K562 (cell line): ENCODE results near the gene STX17. TPM values are rescaled to one million over a fixed set of nuclear protein-coding genes. Genes with fewer than 3 reads are reported as not detected.
A peak's percentile ranks its signal among the peaks of the same experiment; 100 is the strongest.

ENCODE experiments used
- ATAC-seq: fragments of 200-7000 bp; cut with Tn5 transposase; 3 replicates; pipeline ENCODE4 v1.9.1; 2020; ENCODE audit warnings: moderate library complexity
- BruUV-seq: library from RNA; stranded (reverse); fragments of 400-500 nt; replicated peaks from 2 replicates; lab custom pipeline; 2021; lab: Mats Ljungman, UMichigan
- CTCF ChIA-PET: fragments of 300-600 bp; formaldehyde crosslinking; extraction: SDS; loops from one replicate; lab custom pipeline; 2021; ENCODE audit warnings: low intra/inter-chr PET ratio; lab: Yijun Ruan, JAX
- POLR2A ChIA-PET: fragments of 300-600, 350-650 bp; sonication (Branson Sonifier 250); formaldehyde crosslinking; extraction: SDS; loops from one replicate; lab custom pipeline; 2021; ENCODE audit warnings: antibody characterized with exemption, inconsistent platforms; lab: Yijun Ruan, JAX
- DNase-seq, 4 experiments: peaks; one replicate each; pipeline versions ENCODE4 v3.0.0 to v3.0.0-alpha.2; 2011 to 2018; ENCODE audit warnings: low spot score in 3 of 4, mixed read lengths in 3 of 4; ENCODE audit errors: extremely low read depth in 1 of 4
- FAIRE-seq: peaks from 2 replicates; lab custom pipeline; 2011; peaks lifted over from hg19 to GRCh38; lab: Jason Lieb, UNC
- H2AFZ ChIP-seq: 2 replicates; pipeline ENCODE4 v1.6.0; 2011; ENCODE audit warnings: low read depth, low read length, control low read depth, inconsistent platforms
- H3K27ac ChIP-seq: fragments of 200-600 bp; 3 replicates; pipeline ENCODE4 v1.8.0; 2011; ENCODE audit warnings: low read depth, mild to moderate bottlenecking, control low read depth, inconsistent platforms, low read length, moderate library complexity, mixed read lengths; ENCODE audit errors: extremely low read depth
- H3K27me3 ChIP-seq, 2 experiments: fragments of 300-600 bp in 1 of 2; 2 replicates in 1 of 2; 3 replicates in 1 of 2; pipeline versions ENCODE4 v1.6.0 to v1.8.0; 2011; ENCODE audit warnings: inconsistent platforms in 2 of 2, low read length in 2 of 2, mild to moderate bottlenecking in 1 of 2, mixed read lengths in 1 of 2, moderate library complexity in 1 of 2; ENCODE audit not compliant: control insufficient read depth in 2 of 2, insufficient read depth in 2 of 2
- H3K36me3 ChIP-seq: fragments of 300-600 bp; 3 replicates; pipeline ENCODE4 v1.8.0; 2011; ENCODE audit warnings: mild to moderate bottlenecking, low read length, inconsistent platforms; ENCODE audit not compliant: control insufficient read depth, insufficient read depth
- H3K4me1 ChIP-seq, 2 experiments: fragments of 200-600 bp in 1 of 2; replicated peaks in 1 of 2; 2 replicates in 1 of 2; 3 replicates in 1 of 2; pipeline versions ENCODE4 v1.5.1 to v1.8.0; 2011; ENCODE audit warnings: inconsistent platforms in 2 of 2, low read length in 2 of 2, mild to moderate bottlenecking in 1 of 2, mixed read lengths in 1 of 2, moderate library complexity in 1 of 2; ENCODE audit not compliant: control insufficient read depth in 2 of 2, insufficient read depth in 2 of 2
- H3K4me2 ChIP-seq: 2 replicates; pipeline ENCODE4 v1.6.1; 2011; ENCODE audit warnings: low read length, control low read depth, inconsistent platforms, mixed read lengths; ENCODE audit not compliant: insufficient read depth
- H3K4me3 ChIP-seq: fragments of 200-600 bp; sonication (generic), shearing (Covaris generic); 2 replicates; pipeline ENCODE4 v1.5.1; 2016; ENCODE audit warnings: control low read depth, inconsistent platforms
- H3K79me2 ChIP-seq: fragments of 200-600 bp; 3 replicates; pipeline ENCODE4 v1.8.0; 2011; ENCODE audit warnings: low read length, inconsistent platforms; ENCODE audit not compliant: control insufficient read depth, insufficient read depth
- H3K9ac ChIP-seq, 2 experiments: 2 replicates each; pipeline versions ENCODE4 v1.6.0 to v1.6.1; 2011; ENCODE audit warnings: low read depth in 2 of 2, low read length in 2 of 2, control low read depth in 1 of 2, inconsistent platforms in 1 of 2, mild to moderate bottlenecking in 1 of 2, mixed read lengths in 1 of 2; ENCODE audit not compliant: insufficient read depth in 1 of 2
- H3K9me1 ChIP-seq: one replicate; pipeline ENCODE4 v1.6.0; 2011; ENCODE audit warnings: inconsistent platforms, mild to moderate bottlenecking, low read length, moderate library complexity; ENCODE audit not compliant: control insufficient read depth, insufficient read depth
- H3K9me3 ChIP-seq: replicated peaks from 2 replicates; pipeline ENCODE4 v1.5.1; 2011; ENCODE audit warnings: low read depth, low read length, inconsistent platforms; ENCODE audit not compliant: control insufficient read depth, insufficient read depth
- H4K20me1 ChIP-seq: replicated peaks from 2 replicates; pipeline ENCODE4 v1.6.1; 2011; ENCODE audit warnings: low read length, inconsistent platforms, mixed read lengths; ENCODE audit not compliant: control insufficient read depth, insufficient read depth
- CBFA2T3 ChIP-seq: fragments of 450-650 bp; IDR thresholded peaks from 2 replicates; pipeline ENCODE4 v1.6.1; 2017
- FOXK1 ChIP-seq: sonication (generic); formaldehyde crosslinking; IDR thresholded peaks from 2 replicates; pipeline ENCODE4 v1.8.0; 2022; ENCODE audit warnings: missing genetic modification reagents, mild to moderate bottlenecking, borderline replicate concordance
- HDAC3 ChIP-seq: fragments of 450-650 bp; IDR thresholded peaks from 2 replicates; pipeline ENCODE4 v1.6.1; 2018; ENCODE audit warnings: borderline replicate concordance, mild to moderate bottlenecking, moderate library complexity; ENCODE audit not compliant: partially characterized antibody
- MECOM ChIP-seq: fragments of 250-450 bp; sonication (Bioruptor Pico); IDR thresholded peaks from 2 replicates; pipeline ENCODE4 v1.8.0; 2022; ENCODE audit warnings: inconsistent platforms
- NFE2L1 ChIP-seq: fragments of 450-650 bp; IDR thresholded peaks from 2 replicates; pipeline ENCODE4 v1.6.1; 2016; ENCODE audit warnings: missing genetic modification characterization, low read depth, mild to moderate bottlenecking, missing compliant biosample characterization, moderate library complexity, borderline replicate concordance
- SMAD2 ChIP-seq: fragments of 150-350 bp; IDR thresholded peaks from 2 replicates; pipeline ENCODE4 v1.6.1; 2014; ENCODE audit warnings: low read depth, mild to moderate bottlenecking, low read length
- SMARCB1 ChIP-seq: IDR thresholded peaks from 2 replicates; pipeline ENCODE4 v1.6.1; 2011; ENCODE audit warnings: improper control_type of control experiment, low read depth; ENCODE audit not compliant: insufficient read length
- ZNF695 ChIP-seq: fragments of 450-650 bp; formaldehyde crosslinking; IDR thresholded peaks from 2 replicates; pipeline ENCODE4 v1.4.0; 2020; ENCODE audit warnings: mild to moderate bottlenecking, moderate library complexity
- WGBS: fragments of 100-300 bp; shearing (Covaris generic); methylation state at CpG from one replicate; pipeline ENCODE4 v1.1.6; 2016; ENCODE audit warnings: low coverage, mixed read lengths; ENCODE audit not compliant: insufficient coverage; ENCODE audit errors: missing lambda C conversion rate; 5-methylcytosine and 5-hydroxymethylcytosine counted together
- in situ Hi-C: fragments of 300-500 bp; cut with MboI; formaldehyde crosslinking; loops from 4 replicates; pipeline ENCODE4 v1.15.0; 2018; ENCODE audit warnings: inconsistent platforms, mixed read lengths
- intact Hi-C: fragments of 100-400 bp; cut with micrococcal nuclease; formaldehyde crosslinking; loops from 2 replicates; pipeline ENCODE4 v1.14.2; 2022
- polyA plus RNA-seq, 8 experiments: library from polyadenylated mRNA; depleted of rRNA in 4 of 8; stranded (reverse) in 5 of 8; unstranded in 3 of 8; fragments of >200 nt; fragmentation: Nextera tagmentation in 2 of 8; fragmentation: Illumina TruSeq in 1 of 8; extraction: Ambion mirVana in 2 of 8; extraction: Trizol in 1 of 8; gene quantifications; 2 replicates each; pipeline versions ENCODE4 v1.2.1 to v1.2.3, GENCODE V29; 2011 to 2014; ENCODE audit warnings: inconsistent platforms in 1 of 8, missing spikeins in 1 of 8
- total RNA-seq, 7 experiments: library from RNA; depleted of rRNA in 6 of 7; stranded (reverse); fragments of >200 nt in 6 of 7; fragmentation: Illumina TruSeq in 2 of 7; extraction: Trizol in 2 of 7; gene quantifications; 2 replicates each; pipeline versions ENCODE4 v1.2.1 to v1.2.3, GENCODE V29; 2011 to 2021; ENCODE audit warnings: low replicate concordance in 1 of 7
- TF ChIP-seq, protein P1 (sequence below): fragments of 450-650 bp; IDR thresholded peaks from 2 replicates; pipeline ENCODE4 v1.6.1; 2016
- TF ChIP-seq, protein P2 (sequence below), 2 experiments: fragments of 150-350 bp in 1 of 2; IDR thresholded peaks; 2 replicates each; pipeline ENCODE4 v1.6.1; 2012 to 2016; ENCODE audit warnings: low read depth in 2 of 2, low read length in 2 of 2, mild to moderate bottlenecking in 1 of 2, moderate library complexity in 1 of 2
- TF ChIP-seq, protein P3 (sequence below), 2 experiments: IDR thresholded peaks in 1 of 2; conservative IDR thresholded peaks in 1 of 2; 2 replicates each; pipeline ENCODE4 v1.6.1; 2016; ENCODE audit warnings: low read depth in 2 of 2, mild to moderate bottlenecking in 1 of 2, missing compliant biosample characterization in 1 of 2, missing genetic modification characterization in 1 of 2, moderate library complexity in 1 of 2

The STX17 gene
- total and polyA plus RNA-seq, 9 of the 15 experiments (the other 6 are each of a cell fraction or from before 2014, with no cell fraction given): 14.4 to 25.1 (median 19.0) TPM

DNA sequence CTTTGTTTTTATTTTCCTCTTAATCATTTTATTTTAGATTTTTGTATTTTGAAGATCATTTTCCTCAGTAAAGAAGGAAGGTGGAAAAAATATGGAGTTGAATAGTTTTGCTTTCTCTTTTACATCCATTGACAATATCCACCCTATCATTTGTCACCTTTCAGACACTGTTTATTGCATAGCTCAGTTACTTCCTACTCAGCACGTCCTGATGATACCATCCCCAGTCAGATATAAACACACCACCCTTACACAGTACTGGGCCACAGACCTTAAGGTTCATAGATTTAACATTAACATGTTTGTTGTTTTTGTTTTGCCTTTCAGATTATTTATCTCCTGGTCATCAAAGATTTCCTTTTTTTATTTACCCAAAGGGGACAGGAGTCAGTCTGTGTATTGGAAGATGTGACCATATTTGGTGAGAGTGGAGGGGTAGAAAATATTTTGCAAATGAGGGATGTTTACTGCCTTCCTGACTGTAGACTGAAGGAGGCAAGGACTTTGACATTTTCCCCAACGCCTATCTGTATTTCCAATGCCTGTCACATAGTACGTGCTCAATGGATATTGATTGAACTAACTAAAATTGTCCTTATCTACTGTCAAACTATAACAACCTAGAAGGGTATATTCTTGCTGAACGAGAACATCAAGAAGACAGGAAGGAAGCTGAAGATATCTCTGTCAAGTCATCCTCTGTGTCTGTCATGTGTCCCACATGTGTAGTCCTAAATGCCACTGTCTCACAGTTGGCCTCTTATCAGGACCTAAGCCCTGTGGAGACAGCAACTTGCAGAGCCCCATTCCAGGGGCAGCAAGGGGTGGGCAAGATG, 15.6 kb downstream of the STX17 start:
- no peaks in the 10 kb centered on the region for H3K9me3 ChIP-seq
- H4K20me1 ChIP-seq: no peaks in the 10 kb centered on the region
- WGBS: 51% methylated on average over 4 of the region's 4 CpGs
- FAIRE-seq (peak; percentile 54), ATAC-seq (peak; percentile 53; the same call in 2 of the 3 replicates), DNase-seq (peak in 2 of 4 experiments; percentile 10 to 30)
- no peaks in the 10 kb centered on the region for H3K27me3 ChIP-seq
- peaks cover 38% of the 10 kb centered on the region for H3K36me3 ChIP-seq
- H3K79me2 ChIP-seq: no peaks in the 10 kb centered on the region
- H3K4me1 ChIP-seq: peaks cover 0 to 9% of the 10 kb centered on the region in 2 experiments; a peak in 2 of 5 replicates
- H3K9me1 ChIP-seq: no peaks in the 10 kb centered on the region
- ChIA-PET CTCF (no interaction called here), POLR2A (no interaction called here)
- no peak overlapping the region for H3K4me2 ChIP-seq
- no peak overlapping the region for H3K4me3 ChIP-seq
- no peak overlapping the region for H3K9ac ChIP-seq
- H2AFZ ChIP-seq: no peak overlapping the region
- H3K27ac ChIP-seq: no peak overlapping the region
- in situ Hi-C loops: no loop called here
- intact Hi-C loops: no loop called here
- BruUV-seq: no TSS peak
- TF ChIP-seq HDAC3 (no peak), SMAD2 (no peak), CBFA2T3 (peak; percentile 27; the same call in 1 of the 2 replicates), ZNF695 (no peak), MECOM (CRISPR knock-in tag) (peak; percentile 85), SMARCB1 (no peak), NFE2L1 (no peak), FOXK1 (CRISPR knock-in tag) (no peak)
- TF ChIP-seq, protein P1, sequence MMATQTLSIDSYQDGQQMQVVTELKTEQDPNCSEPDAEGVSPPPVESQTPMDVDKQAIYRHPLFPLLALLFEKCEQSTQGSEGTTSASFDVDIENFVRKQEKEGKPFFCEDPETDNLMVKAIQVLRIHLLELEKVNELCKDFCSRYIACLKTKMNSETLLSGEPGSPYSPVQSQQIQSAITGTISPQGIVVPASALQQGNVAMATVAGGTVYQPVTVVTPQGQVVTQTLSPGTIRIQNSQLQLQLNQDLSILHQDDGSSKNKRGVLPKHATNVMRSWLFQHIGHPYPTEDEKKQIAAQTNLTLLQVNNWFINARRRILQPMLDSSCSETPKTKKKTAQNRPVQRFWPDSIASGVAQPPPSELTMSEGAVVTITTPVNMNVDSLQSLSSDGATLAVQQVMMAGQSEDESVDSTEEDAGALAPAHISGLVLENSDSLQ: peak; percentile 36; the same call in 1 of the 2 replicates
- TF ChIP-seq, protein P2, sequence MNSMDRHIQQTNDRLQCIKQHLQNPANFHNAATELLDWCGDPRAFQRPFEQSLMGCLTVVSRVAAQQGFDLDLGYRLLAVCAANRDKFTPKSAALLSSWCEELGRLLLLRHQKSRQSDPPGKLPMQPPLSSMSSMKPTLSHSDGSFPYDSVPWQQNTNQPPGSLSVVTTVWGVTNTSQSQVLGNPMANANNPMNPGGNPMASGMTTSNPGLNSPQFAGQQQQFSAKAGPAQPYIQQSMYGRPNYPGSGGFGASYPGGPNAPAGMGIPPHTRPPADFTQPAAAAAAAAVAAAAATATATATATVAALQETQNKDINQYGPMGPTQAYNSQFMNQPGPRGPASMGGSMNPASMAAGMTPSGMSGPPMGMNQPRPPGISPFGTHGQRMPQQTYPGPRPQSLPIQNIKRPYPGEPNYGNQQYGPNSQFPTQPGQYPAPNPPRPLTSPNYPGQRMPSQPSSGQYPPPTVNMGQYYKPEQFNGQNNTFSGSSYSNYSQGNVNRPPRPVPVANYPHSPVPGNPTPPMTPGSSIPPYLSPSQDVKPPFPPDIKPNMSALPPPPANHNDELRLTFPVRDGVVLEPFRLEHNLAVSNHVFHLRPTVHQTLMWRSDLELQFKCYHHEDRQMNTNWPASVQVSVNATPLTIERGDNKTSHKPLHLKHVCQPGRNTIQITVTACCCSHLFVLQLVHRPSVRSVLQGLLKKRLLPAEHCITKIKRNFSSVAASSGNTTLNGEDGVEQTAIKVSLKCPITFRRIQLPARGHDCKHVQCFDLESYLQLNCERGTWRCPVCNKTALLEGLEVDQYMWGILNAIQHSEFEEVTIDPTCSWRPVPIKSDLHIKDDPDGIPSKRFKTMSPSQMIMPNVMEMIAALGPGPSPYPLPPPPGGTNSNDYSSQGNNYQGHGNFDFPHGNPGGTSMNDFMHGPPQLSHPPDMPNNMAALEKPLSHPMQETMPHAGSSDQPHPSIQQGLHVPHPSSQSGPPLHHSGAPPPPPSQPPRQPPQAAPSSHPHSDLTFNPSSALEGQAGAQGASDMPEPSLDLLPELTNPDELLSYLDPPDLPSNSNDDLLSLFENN (IDR thresholded peaks at IDR 0.05; ENCODE audit: low read depth in 2 of 2, low read length in 2 of 2): no peak
- TF ChIP-seq, protein P3, sequence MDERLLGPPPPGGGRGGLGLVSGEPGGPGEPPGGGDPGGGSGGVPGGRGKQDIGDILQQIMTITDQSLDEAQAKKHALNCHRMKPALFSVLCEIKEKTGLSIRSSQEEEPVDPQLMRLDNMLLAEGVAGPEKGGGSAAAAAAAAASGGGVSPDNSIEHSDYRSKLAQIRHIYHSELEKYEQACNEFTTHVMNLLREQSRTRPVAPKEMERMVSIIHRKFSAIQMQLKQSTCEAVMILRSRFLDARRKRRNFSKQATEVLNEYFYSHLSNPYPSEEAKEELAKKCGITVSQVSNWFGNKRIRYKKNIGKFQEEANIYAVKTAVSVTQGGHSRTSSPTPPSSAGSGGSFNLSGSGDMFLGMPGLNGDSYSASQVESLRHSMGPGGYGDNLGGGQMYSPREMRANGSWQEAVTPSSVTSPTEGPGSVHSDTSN (CRISPR knock-in tag; IDR thresholded peaks at IDR 0.05; ENCODE audit: low read depth): no peak
- TF ChIP-seq, protein P3 (tag; conservative IDR thresholded peaks at IDR 0.05; ENCODE audit: low read depth): peak; percentile 43; the same call in 1 of the 2 replicates
